A673 (cell line): Measurements from ENCODE around the gene DLG2. TPM values are rescaled to one million over a fixed set of nuclear protein-coding genes. Genes with fewer than 3 reads are reported as not detected.

ENCODE experiments used
- BruUV-seq: library from RNA; stranded (reverse); fragments of 400-500 nt; replicated peaks from 2 replicates; lab custom pipeline; 2021; lab: Mats Ljungman, UMichigan
- CTCF ChIA-PET: fragments of 300-600 bp; sonication (Branson Sonifier 250); formaldehyde crosslinking; loops from one replicate; lab custom pipeline; 2022; ENCODE audit warnings: antibody characterized with exemption; lab: Charles Lee
- POLR2A ChIA-PET: fragments of 300-600 bp; sonication (Branson Sonifier 250); formaldehyde crosslinking; loops from one replicate; lab custom pipeline; 2022; ENCODE audit warnings: antibody characterized with exemption; ENCODE audit not compliant: low non-redundant PET; lab: Charles Lee
- DNase-seq: peaks from one replicate; pipeline ENCODE4 v3.0.0-alpha.2; 2015; ENCODE audit warnings: low spot score
- H3K27ac ChIP-seq: fragments of 200-600 bp; sonication (generic); 2 replicates; pipeline ENCODE4 v1.5.1; 2016; ENCODE audit warnings: mixed run types, low read depth, mild to moderate bottlenecking, mixed read lengths, antibody characterized with exemption, low read length; ENCODE audit not compliant: poor library complexity, severe bottlenecking
- H3K27me3 ChIP-seq: fragments of 200-600 bp; sonication (generic); replicated peaks from 2 replicates; pipeline ENCODE4 v1.6.1; 2017; ENCODE audit warnings: mixed run types, low read depth, mild to moderate bottlenecking, mixed read lengths, antibody characterized with exemption, low read length; ENCODE audit not compliant: insufficient read depth, poor library complexity
- H3K36me3 ChIP-seq: fragments of 200-600 bp; sonication (generic); 2 replicates; pipeline ENCODE4 v1.6.1; 2016; ENCODE audit warnings: mixed run types, mild to moderate bottlenecking, mixed read lengths, antibody characterized with exemption, low read length; ENCODE audit not compliant: insufficient read depth, poor library complexity, severe bottlenecking
- H3K4me1 ChIP-seq: fragments of 200-600 bp; sonication (generic); 2 replicates; pipeline ENCODE4 v1.6.1; 2017; ENCODE audit warnings: mixed run types, mild to moderate bottlenecking, mixed read lengths, antibody characterized with exemption, low read length; ENCODE audit not compliant: insufficient read depth, poor library complexity, severe bottlenecking
- H3K4me3 ChIP-seq: fragments of 200-600 bp; sonication (generic); 2 replicates; pipeline ENCODE4 v1.5.1; 2016; ENCODE audit warnings: low read depth, mixed run types, mild to moderate bottlenecking, mixed read lengths, low read length; ENCODE audit not compliant: poor library complexity, severe bottlenecking
- H3K9me3 ChIP-seq: fragments of 200-600 bp; sonication (generic); 2 replicates; pipeline ENCODE4 v1.6.1; 2016; ENCODE audit warnings: mixed run types, low read depth, mild to moderate bottlenecking, mixed read lengths, antibody characterized with exemption, low read length; ENCODE audit not compliant: poor library complexity, severe bottlenecking
- CTCF ChIP-seq: fragments of 300-800, 200-600 bp; sonication (generic); conservative IDR thresholded peaks from 2 replicates; pipeline ENCODE4 v1.5.1; 2017; ENCODE audit warnings: low read depth, mild to moderate bottlenecking, antibody characterized with exemption, low read length, moderate library complexity, mixed read lengths
- EZH2 ChIP-seq: fragments of 200-600 bp; sonication (generic); IDR thresholded peaks from 2 replicates; pipeline ENCODE4 v1.6.1; 2017; ENCODE audit warnings: borderline replicate concordance, low read depth, mild to moderate bottlenecking, mixed read lengths, antibody characterized with exemption, low read length; ENCODE audit not compliant: poor library complexity, severe bottlenecking
- intact Hi-C: fragments of 100-400 bp; cut with micrococcal nuclease; formaldehyde crosslinking; loops from one replicate; pipeline ENCODE4 v1.10.0; 2022; ENCODE audit not compliant: unreplicated experiment
- total RNA-seq: library from RNA; stranded (reverse); gene quantifications from 2 replicates; pipeline ENCODE4 v1.2.3, GENCODE V29; 2021

DLG2 gene
- total RNA-seq, 1 experiment from 2014 or later = 277 TPM

- DNase-seq = no peak
- CTCF ChIA-PET = interaction anchor here (0.6 kb wide), 1 partner anchor 8 kb away, joined by 6 read pairs; no protein-coding TSS in a partner anchor
- Histone ChIP-seq H3K9me3 (no peaks in the 10 kb centered on the region), H3K4me3 (no peak overlapping the region), H3K27me3 (no peaks in the 10 kb centered on the region), H3K36me3 (no peaks in the 10 kb centered on the region), H3K4me1 (peaks cover 75% of the 10 kb centered on the region), H3K27ac (peak overlapping the region; percentile 8)
- POLR2A ChIA-PET = no interaction called here
- TF ChIP-seq EZH2 = no peak
- no peak for TF ChIP-seq CTCF
- intact Hi-C loops = no loop called here
- BruUV-seq = no TSS peak
Measured at GRCh38 chr11:83574519-83574918, 2052.6 kb downstream of the DLG2 start.

GRCh38 chr11:83572581-83573496 lies 2054.3 kb downstream of the DLG2 start:
- BruUV-seq = no TSS peak
- Histone ChIP-seq H3K27me3 (no peaks in the 10 kb centered on the region), H3K4me1 (peaks cover 77% of the 10 kb centered on the region), H3K36me3 (no peaks in the 10 kb centered on the region), H3K4me3 (no peak overlapping the region), H3K9me3 (no peaks in the 10 kb centered on the region), H3K27ac (peak overlapping the region; percentile 24)
- ChIA-PET POLR2A (no interaction called here), CTCF (no interaction called here)
- no peak for DNase-seq
- intact Hi-C loops = no loop called here
- TF ChIP-seq EZH2 (no peak), CTCF (no peak)

GRCh38 chr11:83571302-83571701 lies 2055.8 kb downstream of the DLG2 start:
- H3K27ac ChIP-seq = peak overlapping the region; percentile 33
- ChIA-PET POLR2A (no interaction called here), CTCF (no interaction called here)
- no peak overlapping the region for H3K4me3 ChIP-seq
- intact Hi-C loops = no loop called here
- H3K27me3 ChIP-seq = no peaks in the 10 kb centered on the region
- no peaks in the 10 kb centered on the region for H3K9me3 ChIP-seq
- H3K36me3 ChIP-seq = no peaks in the 10 kb centered on the region
- no TSS peak for BruUV-seq
- peaks cover 92% of the 10 kb centered on the region for H3K4me1 ChIP-seq
- DNase-seq = peak; percentile 70
- TF ChIP-seq CTCF = no peak
- no peak for TF ChIP-seq EZH2
